KOPT-K1 (cell line): ENCODE data around the gene KIFC3.
"Not testable (repeated sequence)": the region's sequence is repeated elsewhere in the genome, so short reads cannot be mapped to it uniquely, and the experiment has no call there.

Experiments
- H3K27ac ChIP-seq: fragments of 200-600 bp; sonication (generic); 2 replicates; pipeline ENCODE4 v1.5.1; 2016; ENCODE audit warnings: antibody characterized with exemption, mild to moderate bottlenecking, low read depth, low read length; ENCODE audit not compliant: poor library complexity, severe bottlenecking
- H3K36me3 ChIP-seq: fragments of 200-600 bp; sonication (generic); 2 replicates; pipeline ENCODE4 v1.5.1; 2017; ENCODE audit warnings: antibody characterized with exemption, mild to moderate bottlenecking, low read length, moderate library complexity; ENCODE audit not compliant: insufficient read depth
- H3K9me3 ChIP-seq: fragments of 200-600 bp; sonication (generic); 2 replicates; pipeline ENCODE4 v1.5.1; 2017; ENCODE audit warnings: antibody characterized with exemption, low read length, mild to moderate bottlenecking; ENCODE audit not compliant: insufficient read depth, poor library complexity, severe bottlenecking

KIFC3 gene

GRCh38 chr16:57730771-57731730 lies 71.2 kb downstream of the KIFC3 start:
- no peaks in the 10 kb centered on the region for H3K36me3 ChIP-seq

GRCh38 chr16:57729852-57730251 lies 72.4 kb downstream of the KIFC3 start:
- peaks cover 12% of the 10 kb centered on the region for H3K9me3 ChIP-seq
- not testable (repeated sequence) for H3K36me3 ChIP-seq

More at GRCh38 chr16:57730771-57731730, 71.2 kb downstream of the KIFC3 start:
- Histone ChIP-seq H3K27ac (no peak overlapping the region), H3K9me3 (peaks cover 12% of the 10 kb centered on the region)

GRCh38 chr16:57729182-57729484 lies 73.2 kb downstream of the KIFC3 start:
- Histone ChIP-seq H3K36me3 (no peaks in the 10 kb centered on the region), H3K9me3 (peaks cover 12% of the 10 kb centered on the region), H3K27ac (no peak overlapping the region)

More at GRCh38 chr16:57729852-57730251, 72.4 kb downstream of the KIFC3 start:
- not testable (repeated sequence) for H3K27ac ChIP-seq

GRCh38 chr16:57728336-57729181 lies 73.7 kb downstream of the KIFC3 start:
- Histone ChIP-seq H3K27ac (no peak overlapping the region), H3K9me3 (peaks cover 12% of the 10 kb centered on the region), H3K36me3 (no peaks in the 10 kb centered on the region)

- H3K27ac ChIP-seq: no peak overlapping the region
Observed at GRCh38 chr16:57727610-57728009, 74.7 kb downstream of the KIFC3 start.

GRCh38 chr16:57726433-57726947 lies 75.8 kb downstream of the KIFC3 start:
- Histone ChIP-seq H3K9me3 (no peaks in the 10 kb centered on the region), H3K27ac (no peak overlapping the region), H3K36me3 (no peaks in the 10 kb centered on the region)

More at GRCh38 chr16:57727610-57728009, 74.7 kb downstream of the KIFC3 start:
- peaks cover 5% of the 10 kb centered on the region for H3K9me3 ChIP-seq
- no peaks in the 10 kb centered on the region for H3K36me3 ChIP-seq

- Histone ChIP-seq H3K27ac (no peak overlapping the region), H3K36me3 (no peaks in the 10 kb centered on the region), H3K9me3 (no peaks in the 10 kb centered on the region)
Observed at GRCh38 chr16:57725976-57726375, 76.3 kb downstream of the KIFC3 start.

- Histone ChIP-seq H3K36me3 (no peaks in the 10 kb centered on the region), H3K27ac (no peak overlapping the region), H3K9me3 (no peaks in the 10 kb centered on the region)
Observed at GRCh38 chr16:57725554-57725953, 76.7 kb downstream of the KIFC3 start.

GRCh38 chr16:57725151-57725550 lies 77.1 kb downstream of the KIFC3 start:
- no peak overlapping the region for H3K27ac ChIP-seq
- no peaks in the 10 kb centered on the region for H3K9me3 ChIP-seq
- H3K36me3 ChIP-seq: no peaks in the 10 kb centered on the region

- no peaks in the 10 kb centered on the region for H3K9me3 ChIP-seq
- no peak overlapping the region for H3K27ac ChIP-seq
- no peaks in the 10 kb centered on the region for H3K36me3 ChIP-seq
Observed at GRCh38 chr16:57724531-57724930, 77.8 kb downstream of the KIFC3 start.

- Histone ChIP-seq H3K36me3 (no peaks in the 10 kb centered on the region), H3K27ac (no peak overlapping the region), H3K9me3 (no peaks in the 10 kb centered on the region)
Observed at GRCh38 chr16:57723170-57723569, 79.1 kb downstream of the KIFC3 start.

- no peak overlapping the region for H3K27ac ChIP-seq
- no peaks in the 10 kb centered on the region for H3K36me3 ChIP-seq
- H3K9me3 ChIP-seq: no peaks in the 10 kb centered on the region
Observed at GRCh38 chr16:57722651-57723050, 79.6 kb downstream of the KIFC3 start.

GRCh38 chr16:57722210-57722499 lies 80.1 kb downstream of the KIFC3 start:
- Histone ChIP-seq H3K27ac (no peak overlapping the region), H3K9me3 (no peaks in the 10 kb centered on the region), H3K36me3 (no peaks in the 10 kb centered on the region)

GRCh38 chr16:57721356-57722209 lies 80.7 kb downstream of the KIFC3 start:
- Histone ChIP-seq H3K9me3 (no peaks in the 10 kb centered on the region), H3K36me3 (no peaks in the 10 kb centered on the region), H3K27ac (no peak overlapping the region)
